K562 (cell line): Measurements from ENCODE around the gene CRY2. TPM values are rescaled to one million over a fixed set of nuclear protein-coding genes. Genes with fewer than 3 reads are reported as not detected.

ENCODE experiments used
- ATAC-seq: fragments of 200-7000 bp; cut with Tn5 transposase; 3 replicates; pipeline ENCODE4 v1.9.1; 2020; ENCODE audit warnings: moderate library complexity
- BruUV-seq: library from RNA; stranded (reverse); fragments of 400-500 nt; replicated peaks from 2 replicates; lab custom pipeline; 2021; lab: Mats Ljungman, UMichigan
- CTCF ChIA-PET: fragments of 300-600 bp; formaldehyde crosslinking; extraction: SDS; loops from one replicate; lab custom pipeline; 2021; ENCODE audit warnings: low intra/inter-chr PET ratio; lab: Yijun Ruan, JAX
- POLR2A ChIA-PET: fragments of 300-600, 350-650 bp; sonication (Branson Sonifier 250); formaldehyde crosslinking; extraction: SDS; loops from one replicate; lab custom pipeline; 2021; ENCODE audit warnings: antibody characterized with exemption, inconsistent platforms; lab: Yijun Ruan, JAX
- DNase-seq, 4 experiments: peaks; one replicate each; pipeline versions ENCODE4 v3.0.0 to v3.0.0-alpha.2; 2011 to 2018; ENCODE audit warnings: low spot score in 3 of 4, mixed read lengths in 3 of 4; ENCODE audit errors: extremely low read depth in 1 of 4
- FAIRE-seq: peaks from 2 replicates; lab custom pipeline; 2011; peaks lifted over from hg19 to GRCh38; lab: Jason Lieb, UNC
- H2AFZ ChIP-seq: 2 replicates; pipeline ENCODE4 v1.6.0; 2011; ENCODE audit warnings: low read depth, low read length, control low read depth, inconsistent platforms
- H3K27ac ChIP-seq: fragments of 200-600 bp; 3 replicates; pipeline ENCODE4 v1.8.0; 2011; ENCODE audit warnings: low read depth, mild to moderate bottlenecking, control low read depth, inconsistent platforms, low read length, moderate library complexity, mixed read lengths; ENCODE audit errors: extremely low read depth
- H3K27me3 ChIP-seq, 2 experiments: fragments of 300-600 bp in 1 of 2; 2 replicates in 1 of 2; 3 replicates in 1 of 2; pipeline versions ENCODE4 v1.6.0 to v1.8.0; 2011; ENCODE audit warnings: inconsistent platforms in 2 of 2, low read length in 2 of 2, mild to moderate bottlenecking in 1 of 2, mixed read lengths in 1 of 2, moderate library complexity in 1 of 2; ENCODE audit not compliant: control insufficient read depth in 2 of 2, insufficient read depth in 2 of 2
- H3K36me3 ChIP-seq: fragments of 300-600 bp; 3 replicates; pipeline ENCODE4 v1.8.0; 2011; ENCODE audit warnings: mild to moderate bottlenecking, low read length, inconsistent platforms; ENCODE audit not compliant: control insufficient read depth, insufficient read depth
- H3K4me1 ChIP-seq, 2 experiments: fragments of 200-600 bp in 1 of 2; replicated peaks in 1 of 2; 2 replicates in 1 of 2; 3 replicates in 1 of 2; pipeline versions ENCODE4 v1.5.1 to v1.8.0; 2011; ENCODE audit warnings: inconsistent platforms in 2 of 2, low read length in 2 of 2, mild to moderate bottlenecking in 1 of 2, mixed read lengths in 1 of 2, moderate library complexity in 1 of 2; ENCODE audit not compliant: control insufficient read depth in 2 of 2, insufficient read depth in 2 of 2
- H3K4me2 ChIP-seq: 2 replicates; pipeline ENCODE4 v1.6.1; 2011; ENCODE audit warnings: low read length, control low read depth, inconsistent platforms, mixed read lengths; ENCODE audit not compliant: insufficient read depth
- H3K4me3 ChIP-seq: fragments of 200-600 bp; sonication (generic), shearing (Covaris generic); 2 replicates; pipeline ENCODE4 v1.5.1; 2016; ENCODE audit warnings: control low read depth, inconsistent platforms
- H3K79me2 ChIP-seq: fragments of 200-600 bp; 3 replicates; pipeline ENCODE4 v1.8.0; 2011; ENCODE audit warnings: low read length, inconsistent platforms; ENCODE audit not compliant: control insufficient read depth, insufficient read depth
- H3K9ac ChIP-seq, 2 experiments: 2 replicates each; pipeline versions ENCODE4 v1.6.0 to v1.6.1; 2011; ENCODE audit warnings: low read depth in 2 of 2, low read length in 2 of 2, control low read depth in 1 of 2, inconsistent platforms in 1 of 2, mild to moderate bottlenecking in 1 of 2, mixed read lengths in 1 of 2; ENCODE audit not compliant: insufficient read depth in 1 of 2
- H3K9me1 ChIP-seq: one replicate; pipeline ENCODE4 v1.6.0; 2011; ENCODE audit warnings: inconsistent platforms, mild to moderate bottlenecking, low read length, moderate library complexity; ENCODE audit not compliant: control insufficient read depth, insufficient read depth
- H3K9me3 ChIP-seq: replicated peaks from 2 replicates; pipeline ENCODE4 v1.5.1; 2011; ENCODE audit warnings: low read depth, low read length, inconsistent platforms; ENCODE audit not compliant: control insufficient read depth, insufficient read depth
- H4K20me1 ChIP-seq: replicated peaks from 2 replicates; pipeline ENCODE4 v1.6.1; 2011; ENCODE audit warnings: low read length, inconsistent platforms, mixed read lengths; ENCODE audit not compliant: control insufficient read depth, insufficient read depth
- ESRRB ChIP-seq: fragments of 250-450 bp; sonication (Bioruptor Pico); IDR thresholded peaks from 2 replicates; pipeline ENCODE4 v1.5.0; 2020; ENCODE audit warnings: mild to moderate bottlenecking, moderate library complexity, borderline replicate concordance
- GTF2F1 ChIP-seq: IDR thresholded peaks from 2 replicates; pipeline ENCODE4 v1.6.1; 2011; ENCODE audit warnings: low read depth, low read length, improper control_type of control experiment
- MGA ChIP-seq: fragments of 450-650 bp; IDR thresholded peaks from 2 replicates; pipeline ENCODE4 v1.6.1; 2016; ENCODE audit warnings: mild to moderate bottlenecking, moderate library complexity
- NFIC ChIP-seq: fragments of 450-650 bp; IDR thresholded peaks from 2 replicates; pipeline ENCODE4 v1.6.1; 2017; ENCODE audit warnings: mild to moderate bottlenecking, inconsistent platforms
- TCF7L2 ChIP-seq: fragments of 150-350 bp; IDR thresholded peaks from 2 replicates; pipeline ENCODE4 v1.6.1; 2016; ENCODE audit warnings: low read depth, mild to moderate bottlenecking, low read length, moderate library complexity
- ZNF124 ChIP-seq: sonication (generic); formaldehyde crosslinking; IDR thresholded peaks from 2 replicates; pipeline ENCODE4 v1.8.1; 2022; ENCODE audit warnings: missing genetic modification reagents
- in situ Hi-C: fragments of 300-500 bp; cut with MboI; formaldehyde crosslinking; loops from 4 replicates; pipeline ENCODE4 v1.15.0; 2018; ENCODE audit warnings: inconsistent platforms, mixed read lengths
- intact Hi-C: fragments of 100-400 bp; cut with micrococcal nuclease; formaldehyde crosslinking; loops from 2 replicates; pipeline ENCODE4 v1.14.2; 2022
- polyA plus RNA-seq, 8 experiments: library from polyadenylated mRNA; depleted of rRNA in 4 of 8; stranded (reverse) in 5 of 8; unstranded in 3 of 8; fragments of >200 nt; fragmentation: Nextera tagmentation in 2 of 8; fragmentation: Illumina TruSeq in 1 of 8; extraction: Ambion mirVana in 2 of 8; extraction: Trizol in 1 of 8; gene quantifications; 2 replicates each; pipeline versions ENCODE4 v1.2.1 to v1.2.3, GENCODE V29; 2011 to 2014; ENCODE audit warnings: inconsistent platforms in 1 of 8, missing spikeins in 1 of 8
- total RNA-seq, 7 experiments: library from RNA; depleted of rRNA in 6 of 7; stranded (reverse); fragments of >200 nt in 6 of 7; fragmentation: Illumina TruSeq in 2 of 7; extraction: Trizol in 2 of 7; gene quantifications; 2 replicates each; pipeline versions ENCODE4 v1.2.1 to v1.2.3, GENCODE V29; 2011 to 2021; ENCODE audit warnings: low replicate concordance in 1 of 7
- TF ChIP-seq, protein P1 (sequence below): fragments of 250-450 bp; sonication (Bioruptor Pico); IDR thresholded peaks from 2 replicates; pipeline ENCODE4 v1.5.0; 2022; ENCODE audit warnings: mild to moderate bottlenecking
- TF ChIP-seq, protein P2 (sequence below): fragments of 200-800 bp; sonication (Bioruptor generic); IDR thresholded peaks from 2 replicates; pipeline ENCODE4 v1.6.1; 2017; ENCODE audit warnings: missing genetic modification characterization, missing compliant biosample characterization

CRY2 gene
- total and polyA plus RNA-seq, 9 of the 15 experiments (the other 6 are each of a cell fraction or from before 2014, with no cell fraction given), result 2.3 to 23.9 (median 14.8) TPM

DNA sequence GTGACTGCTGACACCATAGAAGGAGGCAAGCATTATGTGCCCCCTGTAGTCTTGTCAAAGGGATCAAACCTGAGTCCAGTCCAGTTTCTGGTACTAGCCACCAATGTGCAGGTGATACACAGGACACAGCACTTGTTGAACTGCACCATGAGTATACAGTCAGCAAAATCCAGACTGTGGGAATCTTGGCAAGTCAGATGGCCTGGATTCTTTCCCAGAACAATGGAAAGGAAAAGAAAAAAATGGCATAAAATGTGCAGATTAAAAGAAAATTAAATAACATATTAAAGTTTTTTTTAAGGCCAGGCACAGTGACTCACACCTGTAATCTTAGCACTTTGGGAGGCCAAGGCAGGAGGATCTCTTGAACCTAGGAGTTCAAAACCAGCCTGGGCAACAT is 16.8 kb downstream of the CRY2 start:
- Histone ChIP-seq H3K4me2 (no peak overlapping the region), H2AFZ (no peak overlapping the region), H3K4me3 (no peak overlapping the region), H3K9ac (no peak overlapping the region), H3K79me2 (no peaks in the 10 kb centered on the region), H3K4me1 (peaks cover 0 to 4% of the 10 kb centered on the region in 2 experiments; a peak in 1 of 5 replicates), H3K36me3 (peaks cover 82% of the 10 kb centered on the region), H3K9me3 (no peaks in the 10 kb centered on the region), H3K9me1 (no peaks in the 10 kb centered on the region), H3K27ac (no peak overlapping the region), H4K20me1 (no peaks in the 10 kb centered on the region), H3K27me3 (no peaks in the 10 kb centered on the region)
- no peak for DNase-seq
- ChIA-PET POLR2A (interaction anchor here (0.7 to 4.5 kb wide), 2 partner anchors 10 to 13 kb away, joined by 3 to 21 read pairs; no protein-coding TSS in a partner anchor), CTCF (no interaction called here)
- in situ Hi-C loops (no loop called here), intact Hi-C loops (no loop called here)
- BruUV-seq, result no TSS peak
- no peak for FAIRE-seq
- ATAC-seq, result no peak
- TF ChIP-seq GTF2F1 (no peak), ESRRB (CRISPR knock-in tag) (no peak), MGA (no peak), TCF7L2 (no peak), NFIC (no peak), ZNF124 (no peak)
- TF ChIP-seq, protein P1, sequence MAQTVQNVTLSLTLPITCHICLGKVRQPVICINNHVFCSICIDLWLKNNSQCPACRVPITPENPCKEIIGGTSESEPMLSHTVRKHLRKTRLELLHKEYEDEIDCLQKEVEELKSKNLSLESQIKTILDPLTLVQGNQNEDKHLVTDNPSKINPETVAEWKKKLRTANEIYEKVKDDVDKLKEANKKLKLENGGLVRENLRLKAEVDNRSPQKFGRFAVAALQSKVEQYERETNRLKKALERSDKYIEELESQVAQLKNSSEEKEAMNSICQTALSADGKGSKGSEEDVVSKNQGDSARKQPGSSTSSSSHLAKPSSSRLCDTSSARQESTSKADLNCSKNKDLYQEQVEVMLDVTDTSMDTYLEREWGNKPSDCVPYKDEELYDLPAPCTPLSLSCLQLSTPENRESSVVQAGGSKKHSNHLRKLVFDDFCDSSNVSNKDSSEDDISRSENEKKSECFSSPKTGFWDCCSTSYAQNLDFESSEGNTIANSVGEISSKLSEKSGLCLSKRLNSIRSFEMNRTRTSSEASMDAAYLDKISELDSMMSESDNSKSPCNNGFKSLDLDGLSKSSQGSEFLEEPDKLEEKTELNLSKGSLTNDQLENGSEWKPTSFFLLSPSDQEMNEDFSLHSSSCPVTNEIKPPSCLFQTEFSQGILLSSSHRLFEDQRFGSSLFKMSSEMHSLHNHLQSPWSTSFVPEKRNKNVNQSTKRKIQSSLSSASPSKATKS (CRISPR knock-in tag), result no peak
- TF ChIP-seq, protein P2, sequence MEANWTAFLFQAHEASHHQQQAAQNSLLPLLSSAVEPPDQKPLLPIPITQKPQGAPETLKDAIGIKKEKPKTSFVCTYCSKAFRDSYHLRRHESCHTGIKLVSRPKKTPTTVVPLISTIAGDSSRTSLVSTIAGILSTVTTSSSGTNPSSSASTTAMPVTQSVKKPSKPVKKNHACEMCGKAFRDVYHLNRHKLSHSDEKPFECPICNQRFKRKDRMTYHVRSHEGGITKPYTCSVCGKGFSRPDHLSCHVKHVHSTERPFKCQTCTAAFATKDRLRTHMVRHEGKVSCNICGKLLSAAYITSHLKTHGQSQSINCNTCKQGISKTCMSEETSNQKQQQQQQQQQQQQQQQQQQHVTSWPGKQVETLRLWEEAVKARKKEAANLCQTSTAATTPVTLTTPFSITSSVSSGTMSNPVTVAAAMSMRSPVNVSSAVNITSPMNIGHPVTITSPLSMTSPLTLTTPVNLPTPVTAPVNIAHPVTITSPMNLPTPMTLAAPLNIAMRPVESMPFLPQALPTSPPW (CRISPR knock-in tag), result no peak
